RWPE2 (cell line): ENCODE measurements around the gene BRD1.

Experiments
- ATAC-seq: fragments of 200-7000 bp; cut with Tn5 transposase; 3 replicates; pipeline ENCODE4 v1.9.1; 2021; ENCODE audit warnings: low read depth
- DNase-seq: peaks from one replicate; pipeline ENCODE4 v3.0.0-alpha.2; 2020; ENCODE audit warnings: low spot score
- H3K27ac ChIP-seq: fragments of 450-650 bp; 2 replicates; pipeline ENCODE4 v1.5.1; 2017; ENCODE audit warnings: mild to moderate bottlenecking; ENCODE audit not compliant: poor library complexity, severe bottlenecking
- H3K27me3 ChIP-seq: fragments of 250-450 bp; sonication (Bioruptor Pico); 2 replicates; pipeline ENCODE4 v1.5.1; 2021; ENCODE audit warnings: mild to moderate bottlenecking, moderate library complexity; ENCODE audit not compliant: insufficient read depth, poor library complexity, severe bottlenecking
- H3K36me3 ChIP-seq: fragments of 250-450 bp; sonication (Bioruptor Pico); 2 replicates; pipeline ENCODE4 v1.5.1; 2020; ENCODE audit warnings: low read depth, mild to moderate bottlenecking, moderate library complexity
- H3K4me1 ChIP-seq: fragments of 250-450 bp; sonication (Bioruptor Pico); 2 replicates; pipeline ENCODE4 v1.5.1; 2021; ENCODE audit warnings: mild to moderate bottlenecking, moderate library complexity; ENCODE audit not compliant: insufficient read depth, poor library complexity, severe bottlenecking
- H3K4me3 ChIP-seq: fragments of 250-450 bp; sonication (Bioruptor Pico); 2 replicates; pipeline ENCODE4 v1.5.1; 2021; ENCODE audit warnings: mild to moderate bottlenecking, moderate library complexity; ENCODE audit not compliant: severe bottlenecking
- H3K9me3 ChIP-seq: fragments of 250-450 bp; sonication (Bioruptor Pico); 2 replicates; pipeline ENCODE4 v1.5.1; 2021; ENCODE audit warnings: mild to moderate bottlenecking, moderate library complexity; ENCODE audit not compliant: severe bottlenecking
- CTCF ChIP-seq: fragments of 450-650 bp; IDR thresholded peaks from one replicate; pipeline ENCODE4 v1.5.1; 2017; ENCODE audit warnings: mild to moderate bottlenecking, moderate library complexity; ENCODE audit not compliant: poor library complexity, severe bottlenecking

BRD1 gene

GRCh38 chr22:49810363-49811019, 17.2 kb downstream of the BRD1 start:
- no peak overlapping the region for H3K4me3 ChIP-seq
- no peak for DNase-seq
- H3K36me3 ChIP-seq, result peaks cover 27% of the 10 kb centered on the region
- no peak for ATAC-seq
- no peak overlapping the region for H3K27ac ChIP-seq
- no peaks in the 10 kb centered on the region for H3K4me1 ChIP-seq
- H3K9me3 ChIP-seq, result no peaks in the 10 kb centered on the region
- H3K27me3 ChIP-seq, result no peaks in the 10 kb centered on the region
- TF ChIP-seq CTCF, result no peak

- no peak overlapping the region for H3K4me3 ChIP-seq
- DNase-seq, result no peak
- H3K4me1 ChIP-seq, result no peaks in the 10 kb centered on the region
- ATAC-seq, result no peak
- peaks cover 33% of the 10 kb centered on the region for H3K36me3 ChIP-seq
- no peak for TF ChIP-seq CTCF
- H3K9me3 ChIP-seq, result no peaks in the 10 kb centered on the region
- no peak overlapping the region for H3K27ac ChIP-seq
- no peaks in the 10 kb centered on the region for H3K27me3 ChIP-seq
Measured at GRCh38 chr22:49807780-49808708, 19.6 kb downstream of the BRD1 start.

- TF ChIP-seq CTCF, result no peak
- H3K27ac ChIP-seq, result no peak overlapping the region
- H3K27me3 ChIP-seq, result no peaks in the 10 kb centered on the region
- no peak for ATAC-seq
- no peaks in the 10 kb centered on the region for H3K4me1 ChIP-seq
- no peak overlapping the region for H3K4me3 ChIP-seq
- no peak for DNase-seq
- H3K36me3 ChIP-seq, result peaks cover 36% of the 10 kb centered on the region
- no peaks in the 10 kb centered on the region for H3K9me3 ChIP-seq
Measured at GRCh38 chr22:49807129-49807528, 20.5 kb downstream of the BRD1 start.

- no peak for TF ChIP-seq CTCF
- peaks cover 26% of the 10 kb centered on the region for H3K36me3 ChIP-seq
- DNase-seq (no peak), ATAC-seq (no peak)
- H3K9me3 ChIP-seq, result no peaks in the 10 kb centered on the region
- H3K4me3 ChIP-seq, result no peak overlapping the region
- no peaks in the 10 kb centered on the region for H3K27me3 ChIP-seq
- H3K4me1 ChIP-seq, result no peaks in the 10 kb centered on the region
- no peak overlapping the region for H3K27ac ChIP-seq
Measured at GRCh38 chr22:49803737-49804375, 23.8 kb downstream of the BRD1 start.
